ENCODE data around the gene C1QTNF12.

DNA sequence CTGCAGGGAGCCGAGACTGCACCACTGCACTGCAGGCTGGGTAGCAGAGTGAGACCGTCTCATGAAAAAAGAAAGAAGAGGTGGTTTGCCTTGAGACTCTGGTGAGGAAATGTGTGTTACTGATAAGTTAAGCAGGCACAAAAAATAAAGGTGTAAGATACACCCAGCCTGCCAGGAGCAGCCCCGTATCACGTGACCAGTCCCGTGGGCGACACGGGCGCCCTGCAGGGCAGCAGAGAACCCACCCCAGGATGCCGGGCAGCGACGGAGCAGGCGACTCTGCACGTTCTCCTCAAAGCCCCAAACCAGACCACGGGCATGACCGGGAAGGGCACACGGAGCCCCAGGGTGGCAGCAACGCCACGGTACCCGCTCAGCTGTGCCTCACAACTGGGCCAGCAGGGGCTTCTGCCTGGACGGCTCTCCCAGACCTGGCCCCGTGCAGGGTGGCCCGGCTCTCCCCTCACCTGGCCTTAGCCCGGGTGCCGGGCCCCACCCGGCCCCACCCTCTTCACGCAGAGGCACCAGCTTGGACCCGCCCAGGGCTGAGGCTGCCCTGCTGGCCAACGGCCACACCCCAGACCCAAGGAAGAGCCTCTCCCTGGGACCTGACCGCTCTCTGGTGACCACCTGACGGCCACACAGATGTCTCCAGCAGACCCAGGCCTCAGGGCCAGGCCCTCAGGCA, 24.5 kb downstream of the C1QTNF12 start:
- TF ChIP-seq, protein P1, sequence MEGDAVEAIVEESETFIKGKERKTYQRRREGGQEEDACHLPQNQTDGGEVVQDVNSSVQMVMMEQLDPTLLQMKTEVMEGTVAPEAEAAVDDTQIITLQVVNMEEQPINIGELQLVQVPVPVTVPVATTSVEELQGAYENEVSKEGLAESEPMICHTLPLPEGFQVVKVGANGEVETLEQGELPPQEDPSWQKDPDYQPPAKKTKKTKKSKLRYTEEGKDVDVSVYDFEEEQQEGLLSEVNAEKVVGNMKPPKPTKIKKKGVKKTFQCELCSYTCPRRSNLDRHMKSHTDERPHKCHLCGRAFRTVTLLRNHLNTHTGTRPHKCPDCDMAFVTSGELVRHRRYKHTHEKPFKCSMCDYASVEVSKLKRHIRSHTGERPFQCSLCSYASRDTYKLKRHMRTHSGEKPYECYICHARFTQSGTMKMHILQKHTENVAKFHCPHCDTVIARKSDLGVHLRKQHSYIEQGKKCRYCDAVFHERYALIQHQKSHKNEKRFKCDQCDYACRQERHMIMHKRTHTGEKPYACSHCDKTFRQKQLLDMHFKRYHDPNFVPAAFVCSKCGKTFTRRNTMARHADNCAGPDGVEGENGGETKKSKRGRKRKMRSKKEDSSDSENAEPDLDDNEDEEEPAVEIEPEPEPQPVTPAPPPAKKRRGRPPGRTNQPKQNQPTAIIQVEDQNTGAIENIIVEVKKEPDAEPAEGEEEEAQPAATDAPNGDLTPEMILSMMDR (conservative IDR thresholded peaks at IDR 0.05; ENCODE audit: low read depth, low read length) = no peak
- no peak for TF ChIP-seq EZH2 (IDR thresholded peaks at IDR 0.05; ENCODE audit: borderline replicate concordance, low read depth, low read length, poor library complexity, severe bottlenecking)

All from A673 (cell line).